Middle frontal gyrus (tissue), 1 donor: ENCODE results near the gene GGTLC2.
"Not testable (repeated sequence)": the region's sequence is repeated elsewhere in the genome, so short reads cannot be mapped to it uniquely, and the experiment has no call there.

Experiments used
- DNase-seq: peaks from one replicate; pipeline ENCODE4 v3.0.0-alpha.2; 2015; ENCODE audit warnings: low spot score; ENCODE audit errors: extremely low spot score

The GGTLC2 gene

DNA sequence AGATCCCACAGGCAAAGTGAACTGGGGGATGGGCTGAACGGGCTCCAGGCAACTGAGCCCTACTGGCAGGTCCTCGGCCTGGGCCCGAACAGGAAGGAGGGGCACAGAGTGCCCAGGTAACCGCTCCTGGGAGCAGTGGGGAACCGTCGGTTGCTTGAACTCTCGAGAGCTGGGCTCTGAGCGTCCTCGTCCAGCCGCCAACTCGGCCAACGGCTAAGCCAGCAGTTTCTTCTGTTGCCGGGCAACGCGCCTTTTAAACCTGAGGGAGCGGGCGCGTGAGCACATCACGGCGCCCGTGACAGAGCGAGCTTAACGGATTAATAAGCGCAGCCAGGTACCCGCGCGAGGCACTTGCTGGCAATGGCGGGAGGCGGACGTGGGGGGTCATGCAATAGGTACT lies at the start of gene GGTLC2:
Gene GGTLC2, plus strand, starts transcription at position 301 of the 400 bp plus-strand sequence. CDS start 1,732 bp downstream, outside the sequence.
- not testable (repeated sequence) for DNase-seq

DNA sequence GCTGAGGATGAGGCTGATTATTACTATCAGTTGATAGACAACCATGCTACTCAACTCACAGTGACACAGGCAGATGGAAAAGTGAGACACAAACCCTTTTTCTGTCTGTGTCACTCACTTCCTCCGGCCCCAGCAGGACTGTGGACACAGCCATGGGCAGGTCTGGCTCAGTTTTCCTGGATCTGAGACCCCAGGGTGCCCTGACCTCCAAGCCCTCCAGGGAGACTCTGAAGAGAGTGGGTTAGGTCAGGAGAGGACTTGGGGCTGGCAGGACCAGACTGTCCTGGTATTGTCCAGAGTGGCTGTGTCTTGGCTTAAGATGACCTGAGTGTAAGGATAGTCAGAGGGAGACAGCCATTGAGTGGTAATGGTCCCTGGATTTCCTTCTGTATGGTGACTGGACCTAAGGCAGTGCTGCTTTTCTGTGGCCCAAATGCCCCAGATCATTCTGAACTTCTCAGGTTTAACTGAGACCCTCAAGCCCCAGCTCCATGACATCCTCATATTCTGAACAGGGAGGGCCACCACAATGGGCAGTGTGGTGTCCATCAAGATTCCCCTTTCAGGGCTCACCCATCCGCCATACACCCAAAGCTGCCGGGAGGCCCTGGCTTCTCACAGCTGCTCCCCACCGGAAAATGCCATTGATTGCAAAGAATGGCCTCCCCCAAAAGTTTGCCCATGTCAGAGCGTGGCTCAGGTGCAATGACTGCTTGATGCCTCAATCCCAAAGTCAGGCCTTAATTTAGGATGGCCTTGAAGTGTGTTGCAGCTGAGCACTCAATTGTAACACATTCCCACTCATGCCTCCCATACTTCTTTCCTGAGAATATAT lies 49.2 kb upstream of the GGTLC2 start:
- no peak for DNase-seq

DNA sequence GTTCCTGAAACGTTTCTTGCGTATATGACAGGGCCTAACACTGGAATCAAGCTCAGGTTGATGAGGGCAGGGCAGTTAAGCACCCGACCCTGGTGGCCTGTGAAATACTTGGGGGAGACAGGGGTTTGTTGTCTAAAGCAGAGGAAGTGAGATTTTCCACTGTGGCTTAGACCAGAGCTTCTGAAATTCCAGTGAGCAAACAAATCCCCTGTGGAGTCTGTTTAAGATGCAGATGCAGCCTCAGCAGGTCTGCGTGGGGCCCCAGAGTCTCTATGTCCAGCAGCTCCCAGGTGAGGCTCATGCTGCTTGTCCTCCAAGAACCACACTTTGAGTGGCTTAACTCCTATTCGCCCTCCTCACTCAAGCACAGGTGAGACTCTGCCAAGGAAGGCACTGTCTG lies 46.3 kb upstream of the GGTLC2 start:
- DNase-seq, result no peak

DNA sequence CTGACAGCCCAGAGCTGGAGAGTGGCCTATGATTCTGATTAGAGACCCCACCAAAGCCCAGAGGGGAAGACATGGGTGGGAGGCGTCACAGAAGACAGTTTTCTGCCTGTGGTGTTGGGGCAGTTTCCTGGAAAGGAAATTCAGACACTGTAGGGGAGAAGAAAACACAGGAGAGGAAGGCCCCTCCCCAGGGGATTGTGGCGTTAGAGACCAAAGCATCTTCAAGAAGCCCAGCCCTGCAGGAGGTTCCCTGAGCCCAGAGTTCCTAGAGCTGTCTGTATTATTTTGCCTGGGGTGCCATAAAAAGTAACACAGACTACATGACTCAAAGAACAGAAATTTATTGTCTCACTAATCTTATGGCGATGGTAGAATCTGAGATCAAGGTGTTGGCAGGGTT lies 45.2 kb upstream of the GGTLC2 start:
- no peak for DNase-seq

DNA sequence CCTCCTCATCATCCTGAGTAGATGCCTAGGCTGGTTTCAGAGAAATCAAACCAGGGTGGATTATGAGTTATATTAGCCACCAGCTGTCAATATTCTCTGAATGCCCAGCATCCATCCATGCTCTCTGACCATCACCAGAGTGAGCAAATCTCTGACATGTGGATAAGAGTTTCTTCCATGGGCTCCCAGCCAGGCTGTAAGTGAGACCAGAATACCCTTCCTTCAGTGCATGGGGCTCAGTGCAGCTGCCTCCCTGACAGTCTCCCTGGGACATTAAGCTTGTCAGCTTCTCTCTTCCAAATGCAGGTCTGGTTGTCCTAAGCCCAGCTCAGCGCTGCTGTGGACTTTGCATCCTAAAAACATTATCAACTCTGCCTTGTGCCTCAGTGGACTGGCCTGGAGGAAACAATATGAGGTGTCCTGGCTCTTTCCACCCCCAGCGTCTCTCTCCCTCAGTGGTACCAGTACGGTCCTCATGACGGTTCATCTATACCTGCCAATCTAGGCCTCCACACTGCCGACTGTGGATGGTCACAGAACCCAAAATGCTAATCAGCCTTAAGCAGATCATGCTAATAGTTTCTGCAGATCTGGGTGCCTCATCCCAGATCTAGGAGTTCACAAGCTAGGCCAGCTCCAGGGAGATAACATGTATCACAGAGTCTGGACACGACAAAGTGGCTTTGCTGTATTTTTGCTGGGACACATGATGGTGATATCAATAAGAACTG lies 43.7 kb upstream of the GGTLC2 start:
- DNase-seq, result no peak

DNA sequence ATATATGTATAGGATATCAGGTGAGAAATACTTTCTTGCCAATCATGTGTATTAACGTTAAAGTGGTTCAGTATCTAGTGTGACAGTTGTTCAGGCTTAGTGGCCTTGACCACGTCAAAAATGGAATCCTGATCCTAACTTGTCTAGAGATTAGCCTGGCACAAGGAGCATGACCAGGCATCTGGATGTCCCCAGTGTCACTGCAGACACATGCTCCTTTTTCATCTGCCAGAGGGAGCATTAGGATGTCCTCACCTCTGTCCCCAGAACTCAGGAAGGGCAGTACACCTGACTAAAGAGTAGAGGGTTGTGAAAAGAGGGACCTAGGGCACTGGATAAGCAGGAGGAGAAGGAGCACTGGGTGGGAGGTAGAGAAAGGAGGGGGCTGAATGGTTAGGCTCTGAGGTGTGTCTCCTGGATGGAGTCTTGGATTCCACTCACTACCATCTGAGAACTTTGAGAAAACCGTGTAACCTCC lies 40.9 kb upstream of the GGTLC2 start:
- DNase-seq, result no peak

DNA sequence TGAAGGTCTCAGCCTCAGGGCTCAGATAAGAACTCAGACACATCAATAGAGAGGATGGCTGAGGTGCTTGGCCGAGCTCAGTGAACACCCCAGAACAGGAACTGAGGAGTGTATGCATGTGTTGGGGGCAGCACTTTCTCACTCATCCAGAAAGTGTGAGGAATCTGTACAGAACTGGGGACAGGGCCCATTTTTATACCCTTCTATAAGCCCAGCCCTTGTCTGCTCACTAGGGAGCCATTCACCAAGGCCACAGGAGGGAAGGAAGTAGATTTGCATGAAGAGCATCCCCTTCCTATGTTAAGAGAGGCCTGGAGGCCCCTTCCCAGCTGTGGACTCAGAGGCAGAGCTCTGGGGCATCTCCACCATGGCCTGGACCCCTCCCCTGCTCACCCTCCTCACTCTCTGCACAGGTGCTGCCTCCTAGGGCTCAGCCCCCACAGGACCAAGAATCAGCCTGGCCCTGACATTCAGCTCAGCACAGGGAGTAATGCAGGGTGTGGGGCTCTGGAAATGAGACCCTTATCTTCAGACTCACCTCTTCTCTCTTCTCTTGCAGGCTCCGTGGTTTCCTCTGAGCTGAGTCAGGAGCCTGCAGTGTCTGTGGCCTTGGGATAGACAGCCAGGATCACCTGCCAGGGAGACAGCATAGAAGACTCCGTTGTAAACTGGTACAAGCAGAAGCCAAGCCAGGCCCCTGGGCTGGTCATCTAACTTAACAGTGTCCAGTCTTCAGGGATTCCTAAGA lies 39.9 kb upstream of the GGTLC2 start:
- no peak for DNase-seq

DNA sequence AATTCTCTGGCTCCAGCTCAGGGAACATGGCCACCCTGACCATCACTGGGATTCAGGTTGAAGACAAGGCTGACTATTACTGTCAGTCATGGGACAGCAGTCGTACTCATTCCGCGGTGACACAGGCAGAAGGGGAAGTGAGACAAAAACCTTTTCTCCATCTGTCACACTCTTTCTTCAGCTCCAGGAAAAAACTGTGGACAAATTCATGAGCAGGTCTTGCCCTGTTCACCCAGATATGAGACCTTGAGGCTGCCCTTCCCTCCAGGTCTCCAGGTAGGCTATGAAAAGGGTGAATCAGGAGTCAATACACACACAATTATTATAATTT lies 39.4 kb upstream of the GGTLC2 start:
- no peak for DNase-seq

DNA sequence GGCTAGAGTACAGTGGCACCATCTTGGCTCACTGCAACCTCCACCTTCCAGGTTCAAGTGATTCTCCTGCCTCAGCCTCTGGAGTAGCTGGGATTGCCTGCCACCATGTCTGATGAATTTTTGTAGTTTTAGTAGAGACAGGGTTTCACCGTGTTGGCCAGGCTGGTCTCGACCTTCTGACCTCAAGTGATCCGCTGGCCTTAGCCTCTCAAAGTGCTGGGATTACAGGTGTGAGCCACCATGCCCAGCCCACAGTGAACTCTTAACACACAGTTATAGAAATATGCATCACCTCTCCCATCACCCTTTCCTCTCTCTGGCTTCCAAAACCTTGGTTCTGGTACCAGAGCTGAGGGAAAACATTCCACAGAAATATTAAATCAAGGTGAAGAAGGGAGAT lies 36.4 kb upstream of the GGTLC2 start:
- DNase-seq, result not testable (repeated sequence)

DNA sequence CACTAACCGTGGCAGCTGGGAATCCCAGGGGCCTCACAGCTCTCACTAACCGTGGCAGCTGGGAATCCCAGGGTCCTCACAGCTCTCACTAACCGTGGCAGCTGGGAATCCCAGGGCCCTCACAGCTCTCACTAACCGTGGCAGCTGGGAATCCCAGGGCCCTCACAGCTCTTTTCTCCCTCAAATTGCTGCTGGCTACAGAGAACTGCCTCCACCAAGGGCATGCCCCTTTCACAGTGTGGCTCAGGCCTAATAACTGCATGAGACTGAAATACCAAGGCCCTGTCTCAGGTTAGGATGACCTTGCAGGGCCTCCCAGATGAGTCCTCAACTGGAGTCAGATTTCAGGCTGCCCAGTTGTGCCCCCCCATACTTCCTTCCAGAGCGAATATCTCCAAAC lies 35.1 kb upstream of the GGTLC2 start:
- DNase-seq, result no peak

DNA sequence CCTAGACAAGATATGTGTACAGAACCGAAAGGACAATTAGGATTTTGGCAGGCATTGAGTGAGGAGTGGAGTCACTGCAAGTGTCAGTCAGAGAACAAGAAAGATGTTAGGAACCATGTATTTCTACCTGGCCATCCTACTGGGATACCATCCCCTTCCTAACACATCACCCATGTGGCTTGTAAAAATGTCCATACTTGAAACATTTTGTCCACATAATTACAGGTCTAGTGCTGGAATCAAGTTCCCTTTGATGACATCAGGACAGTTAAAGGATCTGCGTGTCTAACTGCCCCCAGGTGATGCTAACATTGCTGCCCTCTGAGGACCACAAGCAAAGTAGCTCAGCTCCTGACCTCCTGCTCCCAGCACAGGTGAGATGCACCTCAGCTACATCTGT lies 31.9 kb upstream of the GGTLC2 start:
- DNase-seq, result no peak

DNA sequence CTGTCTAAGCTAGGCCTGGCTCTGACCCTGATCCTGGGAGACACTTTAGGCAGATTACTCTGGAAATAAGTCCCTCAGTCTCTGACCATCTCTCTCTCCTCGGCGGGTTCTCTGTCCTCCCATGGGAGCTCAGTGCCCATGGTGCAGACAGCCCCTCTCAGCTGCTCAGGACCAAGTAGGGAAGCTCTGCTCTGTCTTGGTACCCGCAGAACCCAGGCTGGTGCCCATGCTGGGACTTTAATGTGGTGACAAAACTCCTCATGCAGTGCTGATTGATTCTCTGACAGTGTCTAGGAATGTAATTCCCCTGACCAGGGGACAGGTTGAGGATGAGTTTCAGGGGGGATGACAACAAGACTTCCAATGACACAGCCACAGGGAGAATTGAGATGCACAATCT lies 30.3 kb upstream of the GGTLC2 start:
- DNase-seq, result no peak

DNA sequence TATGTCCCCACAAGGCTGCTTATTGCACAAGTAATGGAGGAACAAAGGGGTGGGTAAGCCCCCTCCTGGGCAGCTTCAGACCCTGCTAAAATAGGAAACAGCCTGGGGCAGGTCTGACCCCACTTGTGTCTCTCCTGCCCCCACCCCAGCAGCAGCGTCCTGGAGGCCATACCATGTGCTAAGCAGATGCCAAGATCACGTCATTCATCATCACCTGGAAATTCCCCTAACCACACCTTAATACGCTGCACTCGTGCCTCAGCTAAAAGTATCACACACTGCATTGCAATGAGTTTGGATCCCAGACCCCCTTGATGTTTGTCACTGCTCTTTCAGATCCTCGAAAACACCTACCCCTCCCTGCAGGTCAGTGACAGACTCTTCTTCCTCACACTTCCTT lies 27.8 kb upstream of the GGTLC2 start:
- no peak for DNase-seq

DNA sequence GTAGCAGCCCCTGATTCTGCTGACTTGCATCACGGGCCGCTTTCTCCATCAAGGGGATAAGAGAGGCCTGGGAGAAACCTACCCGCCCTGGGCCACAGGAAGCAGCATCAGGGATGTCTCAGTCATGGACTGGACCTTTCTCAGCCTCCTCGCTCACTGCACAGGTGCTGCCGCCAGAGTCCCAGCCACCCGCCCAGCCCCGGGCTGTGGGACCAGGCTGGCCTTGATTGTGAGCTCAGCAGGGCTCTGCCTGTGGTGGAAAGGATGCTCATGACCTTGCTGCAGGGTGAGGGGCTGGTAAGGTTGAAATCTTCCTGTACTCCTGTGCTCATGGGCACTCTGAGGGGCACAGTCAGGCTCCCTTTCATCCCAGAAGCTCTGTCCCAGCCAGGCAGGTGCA lies 26.0 kb upstream of the GGTLC2 start:
- DNase-seq, result no peak

DNA sequence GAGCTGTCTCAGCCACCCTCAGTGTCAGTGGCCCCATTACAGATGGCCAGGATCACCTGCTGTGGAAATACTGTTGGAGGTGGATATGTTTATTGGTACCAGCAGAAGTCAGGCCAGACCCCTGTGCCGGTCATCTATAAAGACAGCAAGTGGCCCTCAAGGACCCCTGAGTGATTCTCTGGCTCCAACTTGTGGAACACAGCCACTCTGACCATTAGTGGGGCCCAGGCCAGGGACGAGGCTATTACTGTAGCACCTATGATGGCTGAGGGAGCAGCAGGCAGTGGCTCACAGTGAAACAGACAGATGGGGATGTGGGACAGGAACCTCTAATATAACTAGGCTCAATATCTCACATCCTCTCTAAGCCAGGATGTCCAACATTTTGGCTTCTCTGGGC lies 25.5 kb upstream of the GGTLC2 start:
- DNase-seq, result no peak

DNA sequence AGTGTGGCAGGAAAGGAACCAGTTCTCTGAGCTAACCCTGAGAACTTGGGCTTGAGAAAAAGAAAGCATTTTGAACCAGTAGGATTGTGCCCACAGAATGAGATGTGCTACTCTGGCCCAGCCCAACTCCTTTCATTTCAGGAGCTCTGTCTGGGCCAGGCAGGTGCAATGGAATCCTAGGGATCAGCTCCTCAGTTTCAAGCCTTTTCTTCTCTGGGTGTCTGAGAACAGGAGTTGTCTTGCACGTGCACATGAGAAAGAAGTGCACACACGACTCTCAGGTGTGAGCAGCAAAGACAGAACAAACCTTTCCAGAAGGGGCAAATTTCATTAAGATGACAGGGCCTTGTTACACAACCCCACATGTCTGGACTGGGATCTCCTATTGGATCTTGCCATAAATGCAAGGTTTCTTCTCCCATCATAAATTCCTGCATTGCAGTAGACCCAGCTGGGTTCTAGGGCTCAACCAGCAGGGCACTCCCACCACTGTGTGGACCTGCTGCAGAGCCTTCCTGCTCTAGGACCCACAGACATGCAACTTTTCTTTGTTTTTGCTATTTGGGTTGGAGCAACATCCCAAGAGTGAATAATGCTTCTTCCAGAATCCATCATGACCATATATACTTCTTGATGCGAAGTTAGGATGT lies 24.5 kb upstream of the GGTLC2 start:
- no peak for DNase-seq

DNA sequence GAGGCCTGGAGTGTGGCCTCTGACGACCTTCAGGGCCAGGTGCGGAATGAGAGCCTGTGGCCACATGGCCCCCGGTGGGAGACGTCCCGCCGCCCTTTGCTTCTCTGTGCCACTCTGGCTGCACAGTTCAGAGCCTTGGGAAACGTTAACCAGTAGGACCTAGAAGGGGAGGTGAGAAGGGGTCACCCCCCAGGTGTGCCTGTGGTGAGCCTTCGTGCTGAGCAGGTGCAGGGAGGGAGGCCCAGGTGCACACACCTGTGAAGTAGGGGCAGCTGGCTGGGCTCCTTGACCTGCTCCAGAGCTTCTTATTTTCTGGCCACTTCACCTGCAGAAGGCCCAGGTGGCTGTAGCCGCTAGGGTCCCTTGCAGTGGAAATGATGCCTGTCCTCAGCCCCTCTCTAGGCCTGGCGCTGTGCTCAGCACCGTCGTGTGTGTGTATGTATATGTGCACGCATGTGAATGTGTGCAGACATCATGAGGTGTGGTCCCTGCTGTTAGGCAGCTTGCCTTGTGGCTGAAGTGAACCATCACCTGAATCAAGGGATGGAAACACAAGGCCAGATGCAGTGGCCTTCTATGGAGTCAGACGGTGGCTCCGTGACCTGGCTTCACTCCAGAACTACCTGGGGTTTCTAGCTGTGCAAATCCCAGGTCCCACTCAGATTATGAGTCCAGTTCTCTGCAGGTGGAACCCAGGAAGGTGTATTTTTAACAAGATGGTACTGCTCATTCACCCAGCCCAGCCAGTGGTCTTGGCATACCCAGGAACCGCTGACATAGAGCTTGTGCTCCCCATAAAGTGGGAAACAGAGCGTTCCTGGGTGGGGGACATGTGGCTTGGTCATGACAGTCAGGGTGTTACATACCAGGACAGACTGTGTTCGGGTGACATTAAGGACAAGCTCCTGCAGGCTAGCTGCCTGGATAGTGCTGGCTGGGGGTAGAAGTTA lies 15.6 kb upstream of the GGTLC2 start:
- DNase-seq, result not testable (repeated sequence)

DNA sequence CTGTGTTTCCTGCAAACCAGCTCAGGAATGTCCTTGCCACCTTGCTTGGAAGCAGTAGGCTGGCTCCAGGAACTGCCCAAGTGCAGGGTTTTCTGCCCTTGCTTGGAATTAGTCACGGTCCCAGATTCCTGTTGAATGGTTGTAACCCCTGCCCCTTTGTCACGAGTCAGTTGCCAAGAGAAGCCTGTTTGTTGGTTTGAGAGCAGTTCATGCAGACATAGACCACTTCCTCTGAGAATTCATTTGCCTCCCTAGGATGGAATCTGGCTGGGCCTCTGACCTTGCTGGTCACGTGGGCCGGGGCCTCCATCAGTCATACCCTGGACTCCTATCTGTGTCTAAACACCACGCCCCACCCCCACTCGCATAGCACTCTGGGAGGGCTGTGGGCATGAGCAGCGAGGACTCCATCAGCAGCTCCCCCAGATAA lies 13.2 kb upstream of the GGTLC2 start:
- not testable (repeated sequence) for DNase-seq

DNA sequence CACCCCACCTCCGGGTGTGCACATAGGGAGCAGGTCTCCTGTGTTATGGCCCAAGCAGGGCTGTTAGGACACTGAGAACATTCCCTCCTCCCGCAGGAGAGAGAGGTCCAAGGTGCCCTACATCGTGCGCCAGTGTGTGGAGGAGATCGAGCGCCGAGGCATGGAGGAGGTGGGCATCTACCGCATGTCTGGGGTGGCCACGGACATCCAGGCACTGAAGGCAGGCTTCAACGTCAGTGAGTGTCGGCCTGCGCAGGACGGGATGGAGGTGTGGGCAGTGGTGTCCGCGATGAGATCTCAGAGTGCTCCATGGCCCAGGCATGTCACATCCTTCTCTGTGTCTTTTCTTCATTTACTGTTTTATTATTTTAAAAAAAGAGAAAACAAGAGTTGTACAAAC lies 12.2 kb upstream of the GGTLC2 start:
- not testable (repeated sequence) for DNase-seq

DNA sequence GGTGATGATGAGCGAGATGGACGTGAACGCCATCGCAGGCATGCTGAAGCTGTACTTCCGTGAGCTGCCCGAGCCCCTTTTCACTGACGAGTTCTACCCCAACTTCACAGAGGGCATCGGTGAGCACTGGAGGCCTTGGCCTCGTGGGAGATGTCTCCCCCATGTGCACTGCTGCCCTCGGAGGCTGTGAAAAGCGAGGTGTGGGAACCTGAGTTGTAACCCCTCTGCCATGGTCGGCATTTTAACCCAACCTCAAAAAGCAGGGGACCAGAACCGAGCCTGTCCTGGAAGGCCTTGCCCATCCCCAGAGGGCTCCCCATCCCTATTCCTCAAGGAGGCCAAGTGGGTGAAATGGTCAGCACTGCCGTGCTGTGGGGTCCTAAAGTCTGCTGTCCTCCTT lies 10.9 kb upstream of the GGTLC2 start:
- DNase-seq, result not testable (repeated sequence)
